LNCaP clone FGC (cell line): ENCODE results near the gene C4BPA.

Experiments
- DNase-seq: peaks from one replicate; pipeline ENCODE4 v3.0.0-alpha.2; 2011; ENCODE audit warnings: low read depth
- H3K4me3 ChIP-seq: 2 replicates; pipeline ENCODE4 v1.5.1; 2011; ENCODE audit warnings: mild to moderate bottlenecking, low read depth, low read length, control low read depth
- CTCF ChIP-seq: IDR thresholded peaks from 2 replicates; pipeline ENCODE4 v1.5.1; 2012; ENCODE audit warnings: mild to moderate bottlenecking; ENCODE audit not compliant: control insufficient read depth, insufficient read depth; ENCODE audit errors: extremely low read depth

Gene C4BPA

GRCh38 chr1:207103892-207104373 lies at the start of gene C4BPA:
Gene C4BPA, plus strand, starts transcription at chr1:207104233. Its CDS starts 8,793 bp downstream, at chr1:207113026.
- DNase-seq, result no peak
- H3K4me3 ChIP-seq, result no peak within 1 kb of the TSS
- no peak for TF ChIP-seq CTCF

DNA sequence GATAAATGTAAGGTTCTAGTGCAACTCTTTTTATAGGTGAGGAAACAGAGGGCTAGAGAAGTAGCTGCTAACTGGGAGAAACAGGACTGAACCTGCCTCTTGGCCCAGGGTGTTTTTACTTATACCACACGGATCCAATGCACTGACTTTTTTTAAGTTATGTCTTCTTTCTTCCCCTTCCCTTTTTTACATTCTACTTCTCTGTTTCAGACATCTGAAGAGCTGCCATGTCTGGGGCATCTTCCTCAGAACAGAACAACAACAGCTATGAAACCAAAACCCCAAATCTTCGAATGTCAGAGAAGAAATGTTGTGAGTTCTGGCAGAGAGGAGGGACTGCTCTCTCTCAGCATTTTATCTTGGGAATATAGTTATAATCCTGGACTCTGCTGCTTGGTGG lies 49.5 kb upstream of the C4BPA start:
- no peak overlapping the region for H3K4me3 ChIP-seq
- TF ChIP-seq CTCF, result no peak
- no peak for DNase-seq

DNA sequence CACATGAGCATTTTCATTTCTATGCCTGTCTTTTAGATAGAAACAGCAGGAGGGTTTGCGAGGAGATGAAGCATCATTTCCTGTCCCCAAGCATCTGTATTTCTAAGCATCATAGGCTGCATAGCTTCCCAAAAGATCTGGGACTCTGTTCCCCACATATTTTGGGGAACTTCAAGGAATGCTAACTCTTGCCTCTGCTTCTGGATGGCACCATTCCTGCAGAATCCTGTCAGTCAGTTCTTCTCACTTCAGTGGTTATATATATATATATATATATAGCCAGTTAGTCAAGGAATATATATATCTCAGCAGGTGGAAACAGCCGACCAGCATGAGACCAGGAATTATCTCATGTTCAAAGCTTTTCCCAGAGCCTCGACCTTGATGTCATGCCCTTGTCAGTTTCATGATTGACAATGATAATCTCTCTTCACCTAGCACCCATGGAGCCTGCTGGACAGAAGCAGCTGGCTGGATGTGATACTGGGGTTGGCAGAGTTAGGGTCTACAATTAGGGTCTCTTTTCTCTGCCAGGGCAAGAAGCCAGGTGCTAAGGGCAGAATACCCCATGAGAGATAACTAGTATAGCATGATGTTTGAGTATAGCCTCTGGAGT lies 48.5 kb upstream of the C4BPA start:
- no peak for DNase-seq
- TF ChIP-seq CTCF, result no peak
- H3K4me3 ChIP-seq, result no peak overlapping the region

DNA sequence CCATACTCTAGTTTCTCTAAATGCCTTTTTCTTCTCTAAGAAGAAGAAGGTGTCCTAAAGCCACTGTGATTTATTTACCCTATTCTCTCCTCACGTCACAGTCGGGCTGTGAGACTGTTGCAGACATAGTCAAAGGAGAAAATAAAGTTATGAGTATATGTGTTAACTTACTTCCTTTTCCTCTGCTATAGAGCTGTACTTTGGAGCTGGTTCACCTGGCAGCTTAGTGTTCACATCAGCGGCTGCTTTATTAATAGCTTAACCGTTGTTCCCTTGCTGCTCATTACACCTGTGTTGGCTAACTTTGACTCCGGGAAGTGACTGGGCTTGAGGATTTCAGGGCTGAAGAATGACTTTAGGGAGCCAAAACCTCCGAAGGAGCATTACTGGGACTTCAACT lies 47.4 kb upstream of the C4BPA start:
- H3K4me3 ChIP-seq, result no peak overlapping the region
- no peak for TF ChIP-seq CTCF
- no peak for DNase-seq

- H3K4me3 ChIP-seq, result no peak overlapping the region
- no peak for TF ChIP-seq CTCF
- no peak for DNase-seq
These were observed 45.8 kb upstream of the C4BPA start for GRCh38 chr1:207058252-207058651.

DNA sequence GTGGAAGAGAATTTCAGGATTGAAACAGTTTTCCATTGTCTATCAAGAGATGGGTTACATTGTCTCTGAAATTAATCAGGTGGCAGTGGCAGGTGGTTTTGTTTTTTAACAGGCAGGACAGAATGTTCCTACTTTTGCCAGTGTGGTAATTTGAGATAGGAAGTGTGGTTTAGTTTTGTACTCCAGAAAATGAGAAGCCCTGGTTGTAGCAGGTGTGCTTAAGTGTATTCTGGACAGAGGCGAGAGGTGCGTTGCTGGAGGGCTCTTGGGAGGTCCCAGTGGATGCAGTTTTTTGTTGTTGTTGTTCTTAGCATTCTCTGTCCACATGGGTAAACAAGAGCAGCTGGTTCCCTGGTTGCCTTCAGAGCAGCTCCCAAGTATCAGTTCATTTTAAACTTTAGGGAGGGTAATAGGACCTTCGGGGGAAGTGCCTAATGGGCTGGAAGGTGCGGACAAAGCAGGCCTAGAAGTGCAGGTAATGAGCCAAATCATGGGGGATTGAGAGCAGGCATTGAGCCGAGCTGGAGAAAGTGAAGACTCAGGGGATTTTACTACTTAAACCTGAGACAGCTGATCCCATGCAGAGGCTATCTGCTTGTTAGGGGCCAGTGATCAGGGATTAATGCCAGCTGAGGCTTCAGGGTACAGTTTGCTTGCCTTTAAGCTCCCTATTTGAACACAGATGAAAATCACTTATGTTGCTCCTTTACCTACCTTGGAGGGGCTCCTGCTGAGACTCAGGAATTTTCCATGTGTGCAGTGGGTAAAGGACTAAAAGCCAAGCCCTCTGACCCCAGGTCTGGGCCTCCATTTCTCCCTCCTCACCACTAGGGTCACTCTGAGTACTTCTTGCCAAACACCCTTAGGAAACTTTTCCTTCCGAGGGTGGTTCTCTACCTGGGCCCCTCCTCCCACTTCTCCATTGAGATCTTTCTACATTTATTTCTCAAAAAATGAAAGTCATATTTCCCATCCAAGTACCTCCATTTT lies 44.9 kb upstream of the C4BPA start:
- no peak overlapping the region for H3K4me3 ChIP-seq
- no peak for TF ChIP-seq CTCF
- no peak for DNase-seq
